GM19397 (cell line): Measurements from ENCODE around the gene COL24A1.
"Not testable (repeated sequence)": the region's sequence is repeated elsewhere in the genome, so short reads cannot be mapped to it uniquely, and the experiment has no call there.

Experiments
- ATAC-seq: cut with Tn5 transposase; IDR thresholded peaks from one replicate; pipeline ENCODE4 v1.9.1; 2021; ENCODE audit warnings: mild to moderate bottlenecking, moderate library complexity; ENCODE audit not compliant: unreplicated experiment

COL24A1 gene

DNA sequence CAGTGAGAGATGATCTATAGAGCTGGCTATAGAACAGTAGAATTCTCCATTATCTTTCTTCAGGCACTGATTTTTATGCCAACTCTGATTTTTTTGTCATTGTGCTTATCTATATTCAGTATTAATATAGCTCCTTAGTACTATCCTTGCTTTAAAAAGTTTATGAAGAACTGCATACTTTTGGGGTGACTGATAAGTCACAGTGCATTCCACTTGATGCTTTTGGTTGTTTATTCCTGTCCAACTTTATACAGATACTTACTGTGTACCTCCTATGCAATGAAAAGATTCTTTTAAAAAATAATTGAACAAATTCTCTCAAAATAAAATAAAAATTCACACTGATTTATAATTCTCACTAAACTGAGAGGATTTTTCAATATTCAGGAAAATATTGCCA lies 71.6 kb downstream of the COL24A1 start:
- ATAC-seq, result no peak

- no peak for ATAC-seq
These were observed 74.4 kb downstream of the COL24A1 start for GRCh38 chr1:86082183-86082582.

GRCh38 chr1:86072474-86072873 lies 84.1 kb downstream of the COL24A1 start:
- not testable (repeated sequence) for ATAC-seq

GRCh38 chr1:86071870-86072269 lies 84.7 kb downstream of the COL24A1 start:
- ATAC-seq, result not testable (repeated sequence)

DNA sequence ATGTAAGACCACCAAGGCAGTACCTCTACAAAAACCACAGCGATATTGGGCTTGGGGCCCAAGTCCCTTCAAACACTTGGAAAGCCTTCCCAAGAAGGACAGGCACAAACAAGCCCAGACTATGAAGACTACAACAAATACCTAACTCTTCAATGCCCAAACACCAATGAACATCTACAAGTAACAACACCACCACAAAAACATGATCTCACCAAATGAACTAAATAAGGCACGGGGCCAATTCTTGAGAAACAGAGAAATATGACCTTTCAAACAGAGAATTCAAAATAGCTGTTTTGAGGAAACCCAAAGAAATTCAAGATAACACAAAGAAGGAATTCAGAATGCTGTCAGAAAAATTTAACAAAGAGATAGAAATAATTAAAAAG lies 86.8 kb downstream of the COL24A1 start:
- no peak for ATAC-seq

- ATAC-seq, result no peak
These were observed 87.5 kb downstream of the COL24A1 start for GRCh38 chr1:86068841-86069756.

GRCh38 chr1:86068271-86068721 lies 88.3 kb downstream of the COL24A1 start:
- ATAC-seq, result no peak

DNA sequence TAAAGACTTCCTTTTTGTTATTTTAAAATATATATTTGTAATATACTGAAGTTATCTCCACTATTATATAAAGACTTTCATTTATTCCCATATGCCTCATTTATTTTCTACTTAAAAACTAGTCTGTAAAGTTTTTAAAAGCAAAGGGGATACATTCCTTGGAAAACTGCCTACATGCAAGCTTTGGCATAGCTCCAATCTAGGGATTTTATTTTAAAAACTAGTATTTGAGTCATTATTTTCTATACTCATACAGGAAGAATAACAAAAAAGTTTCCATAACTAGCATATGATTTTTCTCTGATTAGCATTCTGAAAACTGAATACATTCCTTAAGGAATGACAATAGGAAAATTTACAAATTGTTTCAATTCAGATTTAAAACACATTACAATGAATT lies 88.9 kb downstream of the COL24A1 start:
- no peak for ATAC-seq

GRCh38 chr1:86064899-86065298 lies 91.7 kb downstream of the COL24A1 start:
- no peak for ATAC-seq

GRCh38 chr1:86063721-86064120 lies 92.9 kb downstream of the COL24A1 start:
- ATAC-seq, result no peak

DNA sequence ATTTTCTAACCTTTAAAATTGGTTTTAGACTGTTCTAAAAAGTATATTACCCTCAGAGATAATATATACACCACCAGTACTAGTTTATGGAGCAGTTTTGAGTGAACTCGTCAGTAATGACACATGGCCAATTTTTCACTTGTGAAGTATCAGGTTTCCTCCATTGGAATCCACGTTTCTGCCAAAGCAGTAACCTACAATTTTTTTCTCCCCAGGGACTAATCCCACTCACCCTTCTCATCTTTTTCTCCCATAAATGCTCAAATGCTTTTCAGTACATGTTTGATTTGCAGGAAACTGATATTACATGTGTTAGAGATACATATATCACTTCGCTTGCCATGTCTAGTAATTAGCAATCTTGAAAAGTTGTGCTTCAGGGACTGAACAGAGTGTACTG lies 94.1 kb downstream of the COL24A1 start:
- ATAC-seq, result no peak

GRCh38 chr1:86061551-86061990 lies 95.0 kb downstream of the COL24A1 start:
- no peak for ATAC-seq

DNA sequence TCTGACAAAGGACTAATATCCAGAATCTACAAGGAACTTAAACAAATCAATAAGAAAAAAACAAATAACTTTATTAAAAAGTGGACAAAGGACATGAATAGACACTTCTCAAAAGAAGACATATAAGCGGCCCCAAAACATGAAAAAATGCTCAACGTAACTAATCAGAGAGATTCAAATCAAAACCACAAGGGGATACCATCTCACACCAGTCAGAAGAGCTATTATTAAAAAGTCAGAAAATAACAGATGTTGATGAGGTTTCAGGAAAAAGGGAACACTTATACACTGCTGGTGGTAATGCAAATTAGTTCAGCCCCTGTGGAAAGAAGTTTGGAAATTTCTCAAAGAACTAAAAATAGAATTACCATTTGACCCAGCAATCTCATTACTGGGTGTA lies 102.2 kb downstream of the COL24A1 start:
- no peak for ATAC-seq

- ATAC-seq, result no peak
These were observed 103.4 kb downstream of the COL24A1 start for GRCh38 chr1:86052948-86053698.

- ATAC-seq, result no peak
These were observed 121.5 kb downstream of the COL24A1 start for GRCh38 chr1:86035101-86035500.

DNA sequence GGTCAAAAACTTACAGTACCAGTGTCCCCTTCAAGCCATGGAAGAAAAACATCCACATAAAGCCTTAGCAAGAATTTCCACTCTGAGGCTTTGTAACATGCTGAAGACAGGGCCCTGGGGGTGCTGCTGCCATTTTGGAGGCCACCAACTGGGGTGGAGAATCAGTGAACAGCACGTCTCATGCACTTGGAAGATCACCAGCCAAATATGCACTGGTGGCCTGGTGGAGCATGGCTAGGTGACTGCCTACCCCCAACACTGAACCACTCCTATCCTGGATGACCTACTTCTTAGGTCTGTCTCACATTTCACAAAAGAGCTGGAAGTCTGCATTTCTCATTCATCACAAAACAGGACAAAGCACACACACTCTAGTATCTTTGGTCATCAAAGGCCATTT lies 126.4 kb downstream of the COL24A1 start:
- ATAC-seq, result no peak

DNA sequence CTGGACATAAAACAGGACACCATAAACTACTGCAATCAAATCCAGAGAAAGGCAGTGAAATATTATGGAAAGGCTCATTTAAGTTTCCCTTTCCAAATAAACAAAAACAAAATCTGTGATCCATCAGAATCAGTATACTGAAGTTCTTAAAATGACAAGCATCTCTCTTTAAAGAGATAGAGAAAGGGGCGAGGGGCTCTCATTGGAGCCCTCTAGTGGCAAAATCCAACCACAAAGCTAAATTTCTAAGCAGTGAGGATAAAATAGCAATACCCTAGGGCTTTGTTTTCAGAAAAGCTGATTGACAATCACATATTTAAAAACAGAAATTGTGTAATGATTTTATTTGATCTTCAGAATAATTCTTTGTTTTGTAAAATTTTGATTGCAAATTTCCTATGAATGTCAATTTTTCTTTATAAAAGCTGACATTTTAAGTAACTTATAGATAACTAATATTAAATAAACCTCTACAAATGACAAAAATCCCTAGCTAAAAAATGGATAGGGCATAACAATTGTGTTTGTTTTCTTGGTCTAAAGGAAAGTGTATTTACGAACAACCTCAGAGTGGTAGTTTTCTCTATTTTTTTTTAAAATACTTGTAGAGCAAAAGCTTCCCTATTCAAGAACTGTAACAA lies 138.2 kb downstream of the COL24A1 start:
- peak; percentile 72 for ATAC-seq

DNA sequence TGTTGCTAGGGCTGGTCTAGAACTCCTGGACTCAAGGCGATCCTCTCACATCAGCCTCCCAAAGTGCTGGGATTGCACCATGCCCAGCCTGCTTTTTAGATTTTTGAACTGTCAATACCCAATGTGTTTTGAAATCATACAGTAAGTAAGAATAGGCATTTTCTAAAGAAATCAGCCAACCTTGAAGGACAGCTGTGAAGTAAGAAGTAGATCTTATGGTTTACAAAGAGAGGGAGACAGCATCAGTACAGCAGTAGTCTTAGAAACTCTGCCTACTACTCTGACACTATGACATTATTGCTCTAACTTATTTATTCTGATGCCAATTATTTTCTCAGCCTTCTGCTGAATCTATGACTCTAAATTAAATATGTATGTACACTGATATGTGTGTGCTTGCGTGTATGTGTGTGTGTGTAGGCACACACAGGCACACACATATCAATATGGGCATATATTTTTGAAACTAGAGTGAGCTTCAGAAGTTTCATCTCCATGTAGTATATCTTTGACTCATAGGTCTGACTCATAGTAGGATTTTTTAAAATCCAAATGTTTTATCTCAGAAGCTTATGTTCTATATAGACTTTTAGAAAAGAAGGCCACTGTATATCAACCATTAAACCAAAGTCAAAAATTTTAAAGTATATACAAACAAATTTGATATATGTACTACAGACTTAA lies 140.4 kb downstream of the COL24A1 start:
- peak; percentile 53 for ATAC-seq

- no peak for ATAC-seq
These were observed 141.2 kb downstream of the COL24A1 start for GRCh38 chr1:86015375-86015774.

GRCh38 chr1:86000601-86001000 lies 156.0 kb downstream of the COL24A1 start:
- ATAC-seq, result no peak
